GM12878 (cell line): ENCODE results near the gene CLEC19A. TPM values are rescaled to one million over a fixed set of nuclear protein-coding genes. Genes with fewer than 3 reads are reported as not detected.

Experiments used
- ATAC-seq: fragments of 200-7000 bp; cut with Tn5 transposase; 3 replicates; pipeline ENCODE4 v1.9.1; 2020; ENCODE audit warnings: mild to moderate bottlenecking, moderate library complexity
- BruUV-seq: library from RNA; stranded (reverse); fragments of 400-500 nt; replicated peaks from 2 replicates; lab custom pipeline; 2021; lab: Mats Ljungman, UMichigan
- CTCF ChIA-PET: fragments of 300-600 bp; sonication (Branson Sonifier 250); formaldehyde crosslinking; extraction: SDS; loops from one replicate; lab custom pipeline; 2021; ENCODE audit warnings: inconsistent platforms; lab: Yijun Ruan, JAX
- POLR2A ChIA-PET: fragments of 350-600 bp; formaldehyde crosslinking; extraction: SDS; loops from one replicate; lab custom pipeline; 2021; ENCODE audit warnings: inconsistent platforms; lab: Charles Lee
- RAD21 ChIA-PET: fragments of 300-600 bp; sonication (Branson Sonifier 250); formaldehyde crosslinking; loops from one replicate; lab custom pipeline; 2023; ENCODE audit warnings: antibody characterized with exemption; ENCODE audit not compliant: unreplicated experiment; lab: Charles Lee
- SMC1A ChIA-PET: fragments of 300-600 bp; sonication (Branson Sonifier 250); formaldehyde crosslinking; loops from one replicate; lab custom pipeline; 2023; ENCODE audit not compliant: unreplicated experiment, uncharacterized antibody; lab: Charles Lee
- DNase-seq: peaks from one replicate; pipeline ENCODE4 v3.0.0-alpha.2; 2011; ENCODE audit warnings: low read depth, low spot score
- FAIRE-seq: peaks from 3 replicates; lab custom pipeline; 2011; peaks lifted over from hg19 to GRCh38; lab: Jason Lieb, UNC
- H2AFZ ChIP-seq: 2 replicates; pipeline ENCODE4 v1.6.0; 2011; ENCODE audit warnings: low read depth, low read length, control low read depth; ENCODE audit not compliant: control insufficient read depth
- H3K27ac ChIP-seq: 2 replicates; pipeline ENCODE4 v1.5.1; 2011; ENCODE audit warnings: control low read depth; ENCODE audit not compliant: control insufficient read depth, insufficient read depth
- H3K27me3 ChIP-seq, 2 experiments: replicated peaks in 1 of 2; 2 replicates each; pipeline versions ENCODE4 v1.6.0 to v1.6.1; 2011; ENCODE audit warnings: low read length in 1 of 2; ENCODE audit not compliant: control insufficient read depth in 2 of 2, insufficient read depth in 2 of 2
- H3K36me3 ChIP-seq, 2 experiments: 2 replicates each; pipeline ENCODE4 v1.5.1; 2011; ENCODE audit warnings: low read length in 1 of 2; ENCODE audit not compliant: control insufficient read depth in 2 of 2, insufficient read depth in 2 of 2
- H3K4me1 ChIP-seq: 2 replicates; pipeline ENCODE4 v1.6.1; 2011; ENCODE audit warnings: mild to moderate bottlenecking, low read length, moderate library complexity, mixed read lengths; ENCODE audit not compliant: control insufficient read depth, insufficient read depth
- H3K4me2 ChIP-seq: 2 replicates; pipeline ENCODE4 v1.6.0; 2011; ENCODE audit warnings: control low read depth; ENCODE audit not compliant: control insufficient read depth, insufficient read depth
- H3K4me3 ChIP-seq: fragments of 200-600 bp; sonication (generic); 2 replicates; pipeline ENCODE4 v1.5.1; 2016
- H3K79me2 ChIP-seq: 2 replicates; pipeline ENCODE4 v1.6.0; 2011; ENCODE audit warnings: low read length; ENCODE audit not compliant: control insufficient read depth, insufficient read depth
- H3K9ac ChIP-seq: 2 replicates; pipeline ENCODE4 v1.8.0; 2011; ENCODE audit warnings: low read length, control low read depth, mixed read lengths; ENCODE audit not compliant: control insufficient read depth, insufficient read depth
- H3K9me3 ChIP-seq: replicated peaks from 3 replicates; pipeline ENCODE4 v1.5.1; 2011; ENCODE audit warnings: mild to moderate bottlenecking, low read length; ENCODE audit not compliant: control insufficient read depth, insufficient read depth
- H4K20me1 ChIP-seq: 2 replicates; pipeline ENCODE4 v1.6.0; 2011; ENCODE audit not compliant: control insufficient read depth, insufficient read depth
- BCL11A ChIP-seq: IDR thresholded peaks from 2 replicates; pipeline ENCODE4 v1.6.1; 2011; ENCODE audit warnings: low read depth, low read length
- BMI1 ChIP-seq: fragments of 450-650 bp; IDR thresholded peaks from 2 replicates; pipeline ENCODE4 v1.6.1; 2016; ENCODE audit warnings: mild to moderate bottlenecking, moderate library complexity, borderline replicate concordance
- CREB1 ChIP-seq: IDR thresholded peaks from 2 replicates; pipeline ENCODE4 v1.6.1; 2012; ENCODE audit warnings: low read depth, mild to moderate bottlenecking, inconsistent platforms
- CUX1 ChIP-seq: IDR thresholded peaks from 2 replicates; pipeline ENCODE4 v1.6.1; 2012; ENCODE audit warnings: improper control_type of control experiment, low read depth, low read length; ENCODE audit not compliant: insufficient replicate concordance
- EED ChIP-seq: sonication (generic); IDR thresholded peaks from 2 replicates; pipeline ENCODE4 v1.6.1; 2016; ENCODE audit warnings: antibody characterized with exemption, low read depth
- GATAD2B ChIP-seq: fragments of 450-650 bp; conservative IDR thresholded peaks from 2 replicates; pipeline ENCODE4 v1.6.1; 2017; ENCODE audit warnings: low read depth, mild to moderate bottlenecking, moderate library complexity
- IKZF1 ChIP-seq: fragments of 450-650 bp; conservative IDR thresholded peaks from 2 replicates; pipeline ENCODE4 v1.6.1; 2017; ENCODE audit warnings: antibody characterized with exemption, mild to moderate bottlenecking
- IRF4 ChIP-seq: IDR thresholded peaks from 2 replicates; pipeline ENCODE4 v1.6.1; 2011; ENCODE audit warnings: low read depth, low read length
- JUNB ChIP-seq: IDR thresholded peaks from 2 replicates; pipeline ENCODE4 v1.6.1; 2016; ENCODE audit warnings: antibody characterized with exemption, mild to moderate bottlenecking
- KDM1A ChIP-seq: fragments of 200-600 bp; sonication (generic); IDR thresholded peaks from 2 replicates; pipeline ENCODE4 v1.6.1; 2016; ENCODE audit warnings: borderline replicate concordance
- LARP7 ChIP-seq: fragments of 450-650 bp; IDR thresholded peaks from 2 replicates; pipeline ENCODE4 v1.6.1; 2017; ENCODE audit warnings: mild to moderate bottlenecking
- MEF2B ChIP-seq: fragments of 450-650 bp; IDR thresholded peaks from 2 replicates; pipeline ENCODE4 v1.6.1; 2018; ENCODE audit warnings: mild to moderate bottlenecking, moderate library complexity; ENCODE audit not compliant: partially characterized antibody, poor library complexity, severe bottlenecking
- RELB ChIP-seq: fragments of 450-650 bp; IDR thresholded peaks from 2 replicates; pipeline ENCODE4 v1.6.1; 2017; ENCODE audit warnings: low read depth, mild to moderate bottlenecking, moderate library complexity
- RUNX3 ChIP-seq: IDR thresholded peaks from 2 replicates; pipeline ENCODE4 v1.6.1; 2012; ENCODE audit warnings: low read length, inconsistent platforms
- SIN3A ChIP-seq: IDR thresholded peaks from 2 replicates; pipeline ENCODE4 v1.6.1; 2012; ENCODE audit warnings: low read depth, low read length, improper control_type of control experiment
- TBL1XR1 ChIP-seq: IDR thresholded peaks from 2 replicates; pipeline ENCODE4 v1.6.1; 2012; ENCODE audit warnings: low read depth, low read length, improper control_type of control experiment
- YY1 ChIP-seq: IDR thresholded peaks from 2 replicates; pipeline ENCODE4 v1.6.1; 2011; ENCODE audit warnings: low read depth, mild to moderate bottlenecking, low read length
- ZSCAN29 ChIP-seq: fragments of 450-650 bp; IDR thresholded peaks from 2 replicates; pipeline ENCODE4 v1.6.1; 2017; ENCODE audit warnings: mild to moderate bottlenecking, moderate library complexity
- WGBS: methylation state at CpG from one replicate; pipeline ENCODE4 v1.1.6; 2016; ENCODE audit warnings: low lambda C conversion rate; ENCODE audit not compliant: insufficient replicate concordance, insufficient coverage; ENCODE audit errors: missing lambda C conversion rate; 5-methylcytosine and 5-hydroxymethylcytosine counted together
- in situ Hi-C: fragments of 300-500 bp; cut with MboI; formaldehyde crosslinking; loops from 9 replicates; pipeline ENCODE4 v1.14.3; 2018; ENCODE audit warnings: mixed read lengths
- intact Hi-C: fragments of 100-400 bp; cut with micrococcal nuclease; formaldehyde crosslinking; loops from one replicate; pipeline ENCODE4 v1.14.2; 2022; ENCODE audit not compliant: unreplicated experiment
- polyA plus RNA-seq, 11 experiments: library from polyadenylated mRNA; depleted of rRNA in 4 of 11; unstranded in 6 of 11; stranded (reverse) in 5 of 11; fragments of >200 nt; fragmentation: Nextera tagmentation in 4 of 11; fragmentation: Illumina TruSeq in 1 of 11; extraction: Ambion mirVana in 4 of 11; extraction: Trizol in 1 of 11; gene quantifications; 1 replicate in 1 of 11; 2 replicates in 10 of 11; pipeline versions ENCODE4 v1.2.1 to v1.2.3, GENCODE V29; 2011 to 2016; ENCODE audit warnings: inconsistent platforms in 2 of 11, missing spikeins in 2 of 11, low read depth in 1 of 11
- total RNA-seq, 4 experiments: library from RNA; depleted of rRNA in 3 of 4; stranded (reverse); fragments of >200 nt in 3 of 4; fragmentation: Illumina TruSeq in 1 of 4; extraction: Trizol in 1 of 4; gene quantifications; 2 replicates each; pipeline versions ENCODE4 v1.2.1 to v1.2.3, GENCODE V29; 2013 to 2021

The CLEC19A gene
- total and polyA plus RNA-seq, 10 of the 15 experiments (the other 5 are each of a cell fraction or from before 2014, with no cell fraction given): 0.03 TPM; not detected in 8

GRCh38 chr16:19294156-19294649 lies 8.7 kb downstream of the CLEC19A start (continued):
- TF ChIP-seq IRF4 (0 out of 2 replicates have a peak, but pooled peaks have one; percentile 45), MEF2B (peak; percentile 57), RELB (peak; percentile 87), TBL1XR1 (peak; percentile 20; the same call in 1 of the 2 replicates), CREB1 (peak; percentile 64), JUNB (peak; percentile 76), YY1 (peak; percentile 42; the same call in 1 of the 2 replicates), BCL11A (0 out of 2 replicates have a peak, but pooled peaks have one; percentile 34), IKZF1 (peak; percentile 88)
- TF ChIP-seq, all 136 proteins: peak for 38

- no peaks in the 10 kb centered on the region for H3K79me2 ChIP-seq
- H3K4me1 ChIP-seq: peaks cover 21% of the 10 kb centered on the region
- ChIA-PET RAD21 (no interaction called here), CTCF (interaction anchor here (0.9 kb wide), 1 partner anchor 72 kb away, joined by 3 read pairs; no protein-coding TSS in a partner anchor), POLR2A (no interaction called here), SMC1A (interaction anchor here (1.2 kb wide), 1 partner anchor 82 kb away, joined by 3 read pairs; no protein-coding TSS in a partner anchor)
- BruUV-seq: no TSS peak
- FAIRE-seq (no peak), ATAC-seq (no peak), DNase-seq (no peak)
- no peak overlapping the region for H3K4me2 ChIP-seq
- no peaks in the 10 kb centered on the region for H4K20me1 ChIP-seq
- intact Hi-C loops: no loop called here
- no peak overlapping the region for H2AFZ ChIP-seq
- H3K9ac ChIP-seq: no peak overlapping the region
- H3K36me3 ChIP-seq: no peaks in the 10 kb centered on the region
- H3K9me3 ChIP-seq: no peaks in the 10 kb centered on the region; the same call in 2 of the 3 replicates
- WGBS: 47% methylated on average over 2 of the region's 2 CpGs
- H3K27me3 ChIP-seq: no peaks in the 10 kb centered on the region
- in situ Hi-C loops: no loop called here
- no peak overlapping the region for H3K27ac ChIP-seq
- no peak overlapping the region for H3K4me3 ChIP-seq
- TF ChIP-seq CUX1 (no peak), RUNX3 (peak; percentile 81), EED (peak; percentile 81), ZSCAN29 (no peak), LARP7 (no peak), BCL11A (peak; percentile 5; the same call in 1 of the 2 replicates), GATAD2B (no peak), SIN3A (no peak), KDM1A (no peak), BMI1 (no peak)
Measured at GRCh38 chr16:19295393-19295792, 9.9 kb downstream of the CLEC19A start.
